IPS-15b (cell line): ENCODE measurements around the gene CARMIL3.

ENCODE experiments used
- H3K27me3 ChIP-seq: one replicate; pipeline ENCODE4 v1.6.1; 2013; ENCODE audit warnings: low read length; ENCODE audit not compliant: control insufficient read depth, insufficient read depth
- H3K36me3 ChIP-seq: one replicate; pipeline ENCODE4 v1.6.1; 2013; ENCODE audit warnings: low read length; ENCODE audit not compliant: control insufficient read depth, insufficient read depth
- H3K4me1 ChIP-seq: one replicate; pipeline ENCODE4 v1.6.1; 2013; ENCODE audit warnings: mild to moderate bottlenecking, low read length; ENCODE audit not compliant: control insufficient read depth, insufficient read depth
- H3K4me3 ChIP-seq: one replicate; pipeline ENCODE4 v1.5.1; 2013; ENCODE audit warnings: low read depth, low read length
- H3K9ac ChIP-seq: one replicate; pipeline ENCODE4 v1.6.1; 2013; ENCODE audit warnings: low read depth, mild to moderate bottlenecking, low read length
- H3K9me3 ChIP-seq: one replicate; pipeline ENCODE4 v1.6.1; 2013; ENCODE audit warnings: mild to moderate bottlenecking, low read length; ENCODE audit not compliant: control insufficient read depth, insufficient read depth

The CARMIL3 gene

DNA sequence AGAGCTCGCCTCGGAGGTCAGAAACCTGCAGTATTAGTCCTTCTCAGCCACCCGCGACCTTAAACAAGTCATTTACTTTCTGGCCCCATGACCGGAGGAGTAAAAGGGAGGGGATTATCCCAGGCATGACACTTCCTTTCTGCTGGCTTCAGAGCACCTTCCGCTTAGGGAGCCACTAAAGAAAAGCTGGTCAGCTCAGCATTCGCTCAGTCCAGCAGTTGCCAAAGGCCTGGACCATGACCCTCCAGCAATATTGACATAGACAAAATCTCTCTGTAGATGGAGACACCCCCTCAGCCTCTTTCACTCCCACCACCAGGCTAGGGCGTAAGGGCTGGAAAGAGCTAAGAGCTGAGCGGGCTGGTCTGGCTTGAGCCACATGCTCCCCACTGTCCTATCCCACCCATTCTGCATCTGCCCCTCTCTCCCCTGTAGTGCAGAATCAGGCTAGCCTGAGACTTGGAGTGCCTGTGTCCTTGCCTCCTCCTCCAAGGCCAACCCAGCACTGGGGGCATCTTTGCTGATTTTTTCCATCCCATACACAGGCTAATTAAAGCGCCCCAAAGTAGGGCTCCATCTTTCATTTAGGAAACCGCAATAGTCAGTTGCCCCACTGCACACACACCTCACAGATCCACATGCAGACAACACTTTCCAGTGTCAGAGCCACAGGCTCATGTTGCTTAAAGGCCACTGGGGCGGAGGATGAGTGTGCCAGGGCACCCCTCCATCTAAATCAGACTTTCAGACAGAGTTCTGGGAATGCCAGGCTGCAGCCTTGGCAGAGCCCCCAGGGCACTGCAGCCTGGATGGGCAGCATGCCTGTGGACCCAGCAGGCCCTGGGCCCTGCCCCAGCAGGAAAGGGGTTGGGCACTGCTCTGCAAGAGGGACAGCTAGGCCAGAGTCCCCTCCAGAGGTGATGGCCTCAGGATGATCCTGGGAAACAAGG is 15.6 kb downstream of the CARMIL3 start:
- Histone ChIP-seq H3K9me3 (no peaks in the 10 kb centered on the region), H3K4me1 (no peaks in the 10 kb centered on the region), H3K36me3 (no peaks in the 10 kb centered on the region), H3K9ac (no peak overlapping the region), H3K27me3 (no peaks in the 10 kb centered on the region), H3K4me3 (no peak overlapping the region)

DNA sequence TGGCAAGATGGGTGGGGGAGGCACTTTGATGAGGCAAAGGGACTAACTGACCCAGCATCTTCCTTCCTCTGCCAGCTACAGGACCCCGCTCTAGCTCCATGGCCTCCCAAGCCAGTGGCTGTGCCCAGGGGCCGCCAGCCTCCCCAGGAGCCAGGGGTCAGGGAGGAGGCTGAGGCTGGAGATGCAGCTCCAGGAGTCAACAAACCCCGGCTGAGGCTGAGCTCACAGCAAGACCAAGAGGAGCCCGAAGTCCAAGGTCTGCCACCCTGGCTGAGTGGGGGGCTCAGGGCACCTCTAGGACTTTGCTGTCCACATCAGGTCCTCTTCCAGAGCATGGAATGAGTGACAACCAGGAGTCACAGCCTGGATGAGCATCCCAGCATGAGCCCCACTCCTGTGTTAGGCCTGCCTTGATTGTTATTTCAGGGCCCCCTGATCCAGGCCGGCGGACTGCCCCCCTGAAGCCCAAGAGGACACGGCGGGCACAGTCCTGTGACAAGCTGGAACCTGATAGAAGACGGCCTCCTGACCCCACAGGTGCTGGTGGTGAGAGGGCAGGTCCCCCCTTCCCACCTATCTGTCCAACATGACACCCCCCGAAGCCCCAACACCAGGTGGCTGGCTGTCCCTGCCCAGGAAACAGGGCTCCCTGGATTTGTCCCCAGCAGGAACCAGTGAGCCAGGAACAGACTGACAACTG is 17.1 kb downstream of the CARMIL3 start:
- Histone ChIP-seq H3K27me3 (no peaks in the 10 kb centered on the region), H3K4me1 (no peaks in the 10 kb centered on the region), H3K36me3 (no peaks in the 10 kb centered on the region), H3K4me3 (no peak overlapping the region), H3K9ac (no peak overlapping the region), H3K9me3 (no peaks in the 10 kb centered on the region)

DNA sequence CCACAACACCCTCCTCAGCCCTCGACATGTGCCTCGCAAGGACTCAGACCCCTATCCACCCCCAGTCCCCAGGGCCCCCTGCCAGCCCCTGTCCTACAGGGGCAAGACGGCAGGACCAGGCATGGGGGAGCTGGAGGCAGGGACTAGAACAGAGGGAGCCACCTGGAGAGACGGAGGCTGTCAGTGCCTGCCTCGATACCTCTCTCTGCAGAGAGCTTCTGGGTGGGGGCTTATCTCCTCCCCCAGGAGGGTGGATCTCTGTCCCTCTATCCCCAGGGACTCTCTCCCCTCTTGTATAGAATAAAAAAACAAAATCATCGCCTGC is 17.6 kb downstream of the CARMIL3 start:
- no peak overlapping the region for H3K4me3 ChIP-seq
- H3K9ac ChIP-seq: no peak overlapping the region
- no peaks in the 10 kb centered on the region for H3K36me3 ChIP-seq
- H3K4me1 ChIP-seq: no peaks in the 10 kb centered on the region
- no peaks in the 10 kb centered on the region for H3K9me3 ChIP-seq
- no peaks in the 10 kb centered on the region for H3K27me3 ChIP-seq

DNA sequence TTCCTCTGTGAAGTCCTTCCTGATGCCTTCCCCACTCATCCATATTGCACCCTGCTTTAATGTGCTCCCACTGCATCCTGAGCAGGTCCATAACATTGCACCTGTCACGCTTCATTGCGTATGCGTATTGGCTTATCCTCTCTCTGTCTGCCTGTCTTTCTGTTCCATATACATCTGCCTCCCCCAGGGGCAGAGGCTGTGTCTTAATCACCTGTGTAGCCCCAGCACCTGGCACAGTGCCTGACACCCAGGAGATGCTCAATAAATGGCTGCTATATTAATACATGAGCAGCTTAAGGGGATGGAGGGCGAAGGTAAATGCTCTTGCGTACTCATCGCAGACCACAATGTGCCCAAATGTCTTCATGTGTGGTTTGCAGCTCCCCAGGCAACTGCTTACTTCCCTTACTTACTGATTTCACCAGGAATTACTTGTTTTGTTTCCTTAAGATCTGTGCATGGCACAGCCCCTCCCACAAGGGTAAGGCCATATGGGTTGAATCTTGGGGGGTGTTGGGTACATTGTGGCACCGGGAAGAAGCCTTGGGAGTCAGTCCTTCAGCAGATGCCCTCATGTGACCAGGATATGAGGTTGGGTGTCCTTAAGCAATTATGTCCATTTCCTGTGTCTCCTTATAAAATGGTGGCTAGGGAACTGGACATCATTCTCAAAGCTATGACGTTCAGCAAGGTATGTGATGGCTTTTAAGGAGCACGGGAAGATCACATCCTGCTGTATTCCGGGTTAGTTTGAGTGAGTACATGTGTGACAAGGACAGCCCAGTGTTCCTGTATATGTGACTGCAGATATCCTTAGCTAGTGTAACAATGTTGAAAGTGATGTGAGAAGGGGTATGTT is 18.7 kb downstream of the CARMIL3 start:
- Histone ChIP-seq H3K36me3 (no peaks in the 10 kb centered on the region), H3K27me3 (no peaks in the 10 kb centered on the region), H3K4me1 (no peaks in the 10 kb centered on the region), H3K9me3 (no peaks in the 10 kb centered on the region), H3K4me3 (no peak overlapping the region), H3K9ac (no peak overlapping the region)

DNA sequence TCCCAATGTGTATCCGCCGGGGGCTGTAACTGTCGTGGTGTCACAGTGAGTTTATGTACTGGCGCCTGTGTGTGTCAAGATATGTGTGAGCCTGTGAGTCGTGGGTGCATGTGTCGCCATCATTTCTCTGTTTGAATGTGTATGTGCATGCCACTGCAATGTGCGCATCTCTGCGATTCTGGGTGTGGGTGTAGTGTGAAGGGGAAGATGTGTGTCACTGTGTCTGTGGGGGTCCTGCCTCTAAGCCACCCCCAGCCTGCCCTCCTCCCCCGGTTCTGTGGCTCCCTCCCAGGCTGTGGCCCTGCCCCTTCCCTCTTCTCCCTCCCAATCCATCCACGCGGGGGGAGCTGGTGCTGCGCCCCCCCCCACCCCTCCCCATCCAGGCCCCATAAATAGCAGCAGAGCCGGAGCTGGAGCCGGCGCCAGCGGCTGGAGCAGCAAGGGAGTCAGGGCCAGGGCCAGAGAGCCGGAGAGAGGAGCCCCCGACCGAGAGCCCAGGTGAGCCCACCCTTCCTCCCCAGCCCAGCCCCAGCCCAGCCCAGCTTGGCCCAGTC is 19.4 kb downstream of the CARMIL3 start, which contains the start of gene CPNE6:
CPNE6 (plus strand) TSS at position 419 of the 554 bp plus-strand sequence. CDS start 1,375 bp downstream, outside the sequence.
- H3K9ac ChIP-seq: no peak within 1 kb of the TSS
- no peaks in the 10 kb centered on the region for H3K9me3 ChIP-seq
- H3K27me3 ChIP-seq: no peaks in the 10 kb centered on the region
- no peak within 1 kb of the TSS for H3K4me3 ChIP-seq
- peaks cover 2% of the 10 kb centered on the region for H3K36me3 ChIP-seq
- no peaks in the 10 kb centered on the region for H3K4me1 ChIP-seq

DNA sequence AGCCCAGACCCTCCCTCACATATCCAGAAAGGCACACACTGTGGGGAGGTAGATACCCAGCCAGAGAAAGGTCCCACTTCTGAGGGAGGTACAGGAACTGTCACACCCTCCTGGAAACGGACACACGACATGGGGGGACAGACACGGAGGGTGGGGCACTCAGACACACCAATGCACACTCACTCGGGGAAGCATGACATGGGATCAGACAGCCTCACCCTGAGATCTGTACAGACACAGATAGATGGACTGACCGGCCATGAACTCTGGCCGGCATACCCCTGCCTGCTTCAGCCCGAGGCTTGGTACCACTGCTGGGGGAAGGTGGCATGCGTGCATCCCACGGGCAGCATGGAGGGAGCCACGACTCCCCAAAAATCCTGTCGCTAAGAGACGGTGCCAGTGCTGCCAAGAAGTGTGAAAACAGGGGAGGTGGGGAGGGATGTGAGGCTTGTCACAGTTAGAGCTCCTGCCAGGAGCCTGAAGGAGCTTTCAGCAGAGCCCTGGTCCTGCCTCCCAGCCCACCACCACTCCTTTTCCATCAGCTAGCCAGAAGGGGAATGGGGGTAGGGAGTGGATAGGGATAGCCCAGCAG is 20.1 kb downstream of the CARMIL3 start:
- Histone ChIP-seq H3K4me1 (no peaks in the 10 kb centered on the region), H3K9me3 (no peaks in the 10 kb centered on the region), H3K27me3 (no peaks in the 10 kb centered on the region)

DNA sequence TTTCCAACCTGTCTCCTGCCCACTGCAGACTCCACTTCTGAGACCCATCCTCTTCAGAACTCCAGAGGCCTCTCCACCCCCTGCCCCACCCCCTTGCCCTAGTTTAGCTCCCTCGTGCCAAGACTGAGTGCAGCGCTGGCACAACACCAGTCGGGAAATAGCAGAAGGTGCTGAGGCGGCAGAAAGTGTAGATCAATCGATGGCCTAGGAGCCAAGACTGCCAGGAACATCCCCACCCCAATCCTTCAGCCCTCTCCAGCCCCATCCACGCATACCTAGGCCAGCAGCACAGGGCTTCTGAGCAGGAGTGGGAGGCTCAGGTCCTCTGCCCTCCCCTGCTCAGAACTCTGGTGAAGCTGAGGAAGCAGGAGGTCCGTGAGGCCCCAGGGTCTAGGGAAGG is 20.6 kb downstream of the CARMIL3 start:
- H3K27me3 ChIP-seq: no peaks in the 10 kb centered on the region
- no peaks in the 10 kb centered on the region for H3K9me3 ChIP-seq
- no peak overlapping the region for H3K9ac ChIP-seq
- H3K4me3 ChIP-seq: no peak overlapping the region
- no peaks in the 10 kb centered on the region for H3K4me1 ChIP-seq
- H3K36me3 ChIP-seq: peaks cover 2% of the 10 kb centered on the region

More for the DNA sequence above, 20.1 kb downstream of the CARMIL3 start:
- Histone ChIP-seq H3K4me3 (no peak overlapping the region), H3K9ac (no peak overlapping the region), H3K36me3 (peaks cover 2% of the 10 kb centered on the region)

DNA sequence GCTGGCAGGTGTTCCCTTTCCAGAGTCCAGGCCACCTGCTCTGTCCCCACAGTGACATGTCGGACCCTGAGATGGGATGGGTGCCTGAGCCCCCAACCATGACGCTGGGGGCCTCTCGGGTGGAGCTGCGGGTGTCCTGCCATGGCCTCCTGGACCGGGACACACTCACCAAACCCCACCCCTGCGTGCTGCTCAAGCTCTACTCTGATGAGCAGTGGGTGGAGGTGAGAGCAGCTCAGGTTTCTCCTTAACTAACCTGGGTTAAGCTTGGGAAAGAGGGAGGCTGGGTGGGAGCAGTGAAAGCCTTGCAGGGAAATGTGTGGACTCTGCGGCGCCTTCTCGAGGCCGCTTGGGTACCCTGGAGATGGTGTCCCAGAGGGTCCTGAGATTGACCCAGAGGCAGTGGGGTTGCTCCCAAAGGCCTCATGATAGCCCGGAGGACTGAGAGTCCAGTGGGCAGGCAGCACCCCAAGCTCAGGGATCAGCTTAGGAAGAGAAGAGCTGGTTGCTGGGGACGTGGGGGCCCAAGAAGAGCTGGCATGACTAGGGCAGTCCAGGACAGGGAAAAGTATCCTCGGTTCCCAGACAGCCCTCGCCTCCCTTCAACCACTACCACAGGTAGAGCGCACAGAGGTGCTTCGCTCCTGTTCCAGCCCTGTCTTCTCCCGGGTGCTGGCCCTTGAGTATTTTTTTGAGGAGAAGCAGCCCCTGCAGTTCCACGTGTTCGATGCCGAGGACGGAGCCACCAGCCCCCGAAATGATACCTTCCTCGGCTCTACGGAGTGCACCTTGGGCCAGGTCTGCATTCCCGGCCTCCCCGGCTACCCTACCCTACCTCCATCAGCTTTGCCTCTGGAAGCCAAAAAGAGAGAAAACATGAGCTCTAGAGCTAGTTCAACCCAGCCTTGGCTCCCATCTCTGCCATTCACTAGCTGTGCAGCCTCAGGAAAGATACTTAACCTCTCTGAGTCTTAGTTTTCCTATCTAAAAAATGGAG is 21.4 kb downstream of the CARMIL3 start:
- no peak overlapping the region for H3K9ac ChIP-seq
- peaks cover 2% of the 10 kb centered on the region for H3K36me3 ChIP-seq
- H3K9me3 ChIP-seq: no peaks in the 10 kb centered on the region
- no peaks in the 10 kb centered on the region for H3K27me3 ChIP-seq
- H3K4me1 ChIP-seq: no peaks in the 10 kb centered on the region
- no peak overlapping the region for H3K4me3 ChIP-seq

DNA sequence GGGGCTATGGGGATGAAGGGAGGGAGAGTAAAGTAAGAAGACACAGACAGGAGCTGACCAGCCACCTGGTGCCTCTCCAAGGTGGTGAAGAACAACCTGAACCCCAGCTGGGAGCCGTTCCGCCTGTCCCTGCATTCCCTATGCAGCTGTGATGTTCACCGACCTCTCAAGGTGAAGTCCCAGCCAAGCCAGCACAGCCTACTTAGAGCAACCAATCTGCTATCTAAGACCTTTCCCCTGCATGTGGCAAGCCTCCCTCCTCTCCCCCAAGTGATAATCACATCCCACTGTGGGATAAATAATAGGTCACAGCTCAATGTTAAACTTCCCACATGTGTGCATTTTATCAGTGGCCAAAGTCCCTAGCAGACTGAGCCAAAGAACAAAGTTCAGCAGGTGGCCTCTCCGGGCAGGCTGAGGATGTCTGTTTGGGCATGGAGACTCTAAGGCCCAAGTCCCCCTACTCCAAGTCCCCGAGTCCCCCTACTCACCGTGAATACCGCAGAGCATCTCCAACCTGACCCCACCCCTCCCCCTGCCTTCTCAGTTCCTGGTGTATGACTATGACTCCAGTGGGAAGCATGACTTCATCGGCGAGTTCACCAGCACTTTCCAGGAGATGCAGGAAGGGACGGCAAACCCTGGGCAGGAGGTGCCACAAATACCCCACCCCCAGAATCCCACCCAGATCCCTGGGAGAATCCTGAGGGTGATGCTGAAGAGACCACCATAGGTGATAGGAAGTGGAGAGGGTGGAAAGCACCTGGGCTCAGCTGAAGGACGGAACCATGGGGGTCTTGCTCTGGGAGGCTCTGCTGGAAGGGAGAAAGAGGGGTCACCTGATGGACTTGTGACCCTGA is 23.0 kb downstream of the CARMIL3 start:
- Histone ChIP-seq H3K9me3 (no peaks in the 10 kb centered on the region), H3K9ac (no peak overlapping the region), H3K27me3 (no peaks in the 10 kb centered on the region), H3K4me3 (no peak overlapping the region), H3K4me1 (peaks cover 8% of the 10 kb centered on the region), H3K36me3 (peaks cover 2% of the 10 kb centered on the region)
